HG03354 (cell line): ENCODE results near the gene GMPPA.

Experiments used
- ATAC-seq: cut with Tn5 transposase; IDR thresholded peaks from one replicate; pipeline ENCODE4 v1.9.1; 2021; ENCODE audit warnings: mild to moderate bottlenecking; ENCODE audit not compliant: unreplicated experiment, poor library complexity, severe bottlenecking

The GMPPA gene

DNA sequence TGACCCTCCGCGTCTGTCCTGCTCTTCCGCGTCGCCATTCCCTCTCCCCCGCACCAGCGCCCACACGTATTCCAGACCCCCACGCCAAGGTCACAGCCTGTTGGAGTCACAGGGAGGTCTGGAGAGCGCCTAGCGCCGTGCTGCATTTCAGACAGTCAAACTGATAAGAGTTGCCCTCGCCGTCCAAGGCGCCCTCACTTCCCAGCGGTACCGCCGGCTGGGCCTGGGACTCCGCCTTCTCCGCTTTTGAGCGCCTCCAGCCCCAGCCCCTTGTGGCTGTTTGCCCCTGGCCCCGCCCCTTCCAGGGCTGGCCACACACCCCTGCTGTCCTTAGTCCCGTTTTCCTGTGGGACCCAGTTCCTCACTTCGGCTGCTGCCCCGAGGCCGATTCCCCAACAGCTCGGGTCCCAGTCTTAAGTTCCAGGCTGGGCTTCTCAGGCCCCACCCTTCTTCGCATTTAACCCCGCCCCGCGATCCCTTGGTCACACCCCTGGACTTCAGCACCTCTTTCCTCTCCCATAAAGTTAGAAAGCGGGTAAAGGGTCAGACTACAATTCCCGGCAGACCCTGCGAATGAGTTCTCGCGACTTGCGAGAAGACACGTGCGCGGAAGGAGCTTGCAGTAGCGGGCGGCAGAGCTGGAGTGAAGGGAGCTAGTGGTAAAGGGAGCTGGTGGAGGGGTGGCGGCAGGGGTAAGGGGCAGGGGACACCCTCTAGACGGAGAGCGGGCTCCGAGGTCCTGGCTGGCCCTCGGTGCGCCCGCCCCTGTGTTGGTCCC, at the start of gene GMPPA:
Gene GMPPA (plus strand): TSS at position 612 of the 778 bp plus-strand sequence. CDS start 1,085 bp downstream, outside the sequence.
- ATAC-seq, result peak; percentile 97

DNA sequence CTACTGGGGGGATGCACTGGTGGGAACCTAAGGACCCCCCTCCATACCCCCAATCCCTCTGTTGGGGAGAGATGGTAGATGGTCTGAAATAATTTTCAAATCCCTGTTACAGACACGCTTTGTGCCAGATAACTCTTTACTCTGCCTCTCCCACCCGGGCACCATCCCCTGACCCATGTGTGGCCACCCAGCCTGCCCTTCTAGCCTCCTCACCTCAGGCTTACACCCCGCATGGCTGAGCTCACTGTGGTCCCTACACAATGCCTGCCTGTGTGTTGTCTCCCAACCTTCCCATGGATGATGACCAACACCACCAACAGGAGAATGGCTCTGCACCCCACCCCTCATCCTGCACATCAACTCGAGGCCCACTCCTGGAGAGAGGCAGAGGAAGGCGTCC, 49.1 kb upstream of the GMPPA start:
- ATAC-seq, result no peak

DNA sequence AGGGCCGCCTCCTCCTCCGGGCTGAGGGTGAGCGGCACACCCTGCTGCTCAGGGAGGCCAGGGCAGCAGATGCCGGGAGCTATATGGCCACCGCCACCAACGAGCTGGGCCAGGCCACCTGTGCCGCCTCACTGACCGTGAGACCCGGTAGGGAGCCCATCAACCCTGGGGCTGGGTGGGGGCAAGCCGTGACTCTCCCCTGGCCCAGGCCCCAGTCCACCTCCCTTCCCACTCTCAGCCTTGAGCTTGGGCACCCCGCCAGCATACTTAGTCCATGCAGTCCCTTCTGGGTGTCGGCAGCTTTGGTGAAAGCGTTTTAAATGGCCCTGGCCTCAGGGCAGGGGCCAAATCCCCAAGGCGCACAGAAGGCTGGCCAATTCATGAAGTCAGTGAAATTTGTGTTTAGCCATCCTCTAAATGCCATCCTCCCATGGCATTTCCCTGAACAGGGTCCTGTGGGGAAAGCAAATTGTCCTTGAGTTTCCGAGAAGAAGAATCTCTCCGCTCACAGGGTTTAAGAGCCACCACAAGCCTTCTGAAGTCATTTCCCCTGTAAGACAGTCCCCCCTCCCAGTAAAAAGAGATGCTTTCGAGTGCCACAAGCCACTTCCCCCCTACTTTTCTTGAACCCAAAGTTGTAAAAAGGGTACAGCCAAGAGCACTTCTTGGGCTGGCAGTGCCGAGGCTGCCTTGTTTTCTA, 46.9 kb upstream of the GMPPA start:
- ATAC-seq, result no peak

DNA sequence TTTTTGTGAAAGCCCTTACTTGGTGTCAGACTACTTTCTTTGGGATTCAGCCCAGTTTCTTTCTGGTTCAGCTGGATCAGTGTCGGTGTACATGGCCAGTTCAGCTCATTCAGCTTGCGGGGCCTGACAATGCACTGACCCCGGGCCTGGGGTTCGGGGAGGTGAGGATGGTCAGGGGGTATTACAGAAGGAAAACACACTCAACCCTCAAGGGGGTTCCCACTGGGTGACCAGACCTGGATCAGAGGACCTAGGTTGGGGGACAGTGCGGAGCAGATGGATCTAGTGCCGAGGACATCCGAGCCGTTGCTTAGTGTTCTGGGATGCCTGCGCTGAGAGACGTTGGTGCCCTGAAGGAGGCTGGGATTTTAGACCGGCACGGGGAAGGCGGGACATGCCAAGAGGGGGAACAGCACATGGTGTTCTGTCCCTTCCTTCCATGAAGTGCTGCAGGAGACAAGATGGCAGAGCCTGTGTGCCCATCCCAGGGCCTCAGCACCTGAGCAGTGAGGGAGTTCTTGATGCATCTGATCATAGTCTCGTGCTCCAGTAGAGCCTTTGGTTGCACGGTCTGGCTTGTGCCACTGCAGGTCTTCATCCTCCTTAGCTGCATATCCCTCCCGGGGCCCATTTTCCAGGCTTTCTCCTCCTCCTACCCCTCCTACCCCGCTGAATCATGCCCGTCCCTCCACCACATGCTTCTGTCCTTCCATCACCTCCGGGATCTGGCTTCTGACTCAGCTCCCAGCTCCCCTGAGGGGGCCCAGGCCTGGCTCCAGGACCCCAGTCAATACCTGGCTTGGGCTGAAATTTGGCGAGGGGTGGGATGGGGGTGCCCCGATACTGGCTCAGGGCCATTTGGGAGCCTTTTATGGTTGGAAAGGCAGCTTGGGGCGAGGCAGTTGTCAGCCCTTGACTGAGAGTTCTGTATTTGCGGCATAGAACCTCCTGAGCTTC, 46.1 kb upstream of the GMPPA start:
- ATAC-seq, result no peak

DNA sequence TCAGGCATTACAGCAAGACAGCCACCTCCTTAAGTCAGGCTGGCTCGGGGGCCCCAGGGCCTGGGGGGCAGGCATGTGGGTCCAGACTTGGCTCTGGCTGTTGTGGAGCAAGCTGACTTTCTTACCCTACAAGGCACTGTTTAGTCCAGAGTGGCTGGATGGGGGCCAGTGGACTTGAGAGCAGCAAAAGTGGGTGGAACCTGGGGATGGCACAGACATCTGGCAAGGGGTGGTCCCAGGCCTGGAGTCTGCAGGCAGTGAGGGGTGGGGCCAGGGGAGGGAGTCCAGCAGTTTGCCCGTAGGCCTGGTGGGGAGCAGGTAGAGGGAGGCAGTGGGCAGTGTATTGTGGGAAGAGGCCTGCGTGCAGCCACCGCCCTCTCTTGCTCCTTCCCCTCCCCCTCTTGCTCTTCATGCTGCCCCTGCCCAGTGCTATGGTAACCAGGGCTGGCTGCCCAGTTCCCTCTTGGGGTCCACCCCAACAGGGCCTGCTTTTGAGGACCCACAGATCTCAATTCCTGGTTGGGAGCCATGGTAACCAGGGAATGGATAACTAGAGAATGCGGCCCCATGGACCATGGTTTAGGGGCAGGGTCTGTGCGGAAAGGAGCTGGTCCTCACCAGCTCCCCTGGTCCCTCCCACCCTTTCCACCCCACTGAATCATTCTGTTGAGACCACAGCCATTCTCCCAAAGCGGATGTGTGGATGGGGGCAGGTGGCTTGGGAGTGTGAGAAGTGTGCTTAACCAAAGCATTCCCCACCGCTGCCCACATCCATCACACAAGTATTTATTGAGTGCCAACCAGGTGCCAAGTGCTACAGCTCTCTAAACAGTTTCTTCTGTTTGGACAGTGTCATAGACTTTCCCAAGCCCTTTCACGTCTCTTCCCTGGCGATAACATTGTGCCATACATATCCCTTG, 44.8 kb upstream of the GMPPA start:
- no peak for ATAC-seq

GRCh38 chr2:219455581-219455980, 43.1 kb upstream of the GMPPA start:
- no peak for ATAC-seq

DNA sequence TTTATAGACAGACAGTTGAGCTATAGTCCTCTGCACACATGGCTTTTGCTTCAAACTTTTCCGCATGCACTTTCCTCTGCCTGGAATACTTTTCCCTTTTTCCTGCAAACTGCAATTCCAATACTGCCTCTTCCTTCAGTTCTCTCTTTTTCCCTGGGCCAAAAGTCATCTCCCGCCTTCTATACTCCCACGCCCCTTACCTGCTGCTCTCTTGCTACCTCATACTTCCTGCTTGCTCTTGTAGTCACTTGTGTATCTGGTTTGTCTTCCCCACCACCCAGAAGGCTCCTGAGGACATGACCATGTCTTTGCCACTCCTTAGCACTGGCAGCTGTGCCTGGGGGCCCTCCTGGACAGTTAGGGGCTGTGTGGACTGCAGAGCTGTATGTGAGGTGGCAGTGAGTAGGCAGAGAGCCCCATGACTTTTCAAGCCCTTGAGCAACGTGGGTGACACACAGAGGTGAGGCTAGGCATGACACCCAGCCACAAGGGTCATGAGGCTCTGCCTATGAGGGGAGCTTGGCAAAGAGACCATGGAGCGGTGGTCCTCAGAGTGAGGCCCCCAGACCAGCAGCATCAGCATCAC, 40.8 kb upstream of the GMPPA start:
- no peak for ATAC-seq

- no peak for ATAC-seq
Measured at GRCh38 chr2:219458996-219459395, 39.7 kb upstream of the GMPPA start.

- peak; percentile 74 for ATAC-seq
Measured at GRCh38 chr2:219459460-219460311, 39.0 kb upstream of the GMPPA start.

GRCh38 chr2:219460424-219460926, 38.2 kb upstream of the GMPPA start:
- no peak for ATAC-seq

- no peak for ATAC-seq
Measured at GRCh38 chr2:219461047-219461514, 37.6 kb upstream of the GMPPA start.

DNA sequence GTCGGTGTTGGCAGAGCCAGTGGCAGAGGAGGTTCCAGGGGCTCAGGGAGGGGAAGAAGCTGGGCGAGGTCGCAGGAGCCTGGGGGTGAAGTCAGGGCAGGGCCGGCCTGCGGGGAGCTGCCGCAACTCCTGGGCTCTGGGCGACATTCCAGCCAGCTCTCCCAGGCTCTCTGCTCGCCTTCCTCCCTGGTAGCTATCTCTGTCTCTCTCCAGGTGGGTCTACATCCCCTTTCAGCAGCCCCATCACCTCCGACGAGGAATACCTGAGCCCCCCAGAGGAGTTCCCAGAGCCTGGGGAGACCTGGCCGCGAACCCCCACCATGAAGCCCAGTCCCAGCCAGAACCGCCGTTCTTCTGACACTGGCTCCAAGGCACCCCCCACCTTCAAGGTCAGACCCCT, 37.0 kb upstream of the GMPPA start:
- no peak for ATAC-seq

GRCh38 chr2:219462349-219462748, 36.3 kb upstream of the GMPPA start:
- ATAC-seq, result no peak

- ATAC-seq, result no peak
Measured at GRCh38 chr2:219464286-219465032, 34.2 kb upstream of the GMPPA start.

GRCh38 chr2:219465659-219466561, 32.8 kb upstream of the GMPPA start:
- ATAC-seq, result no peak
